Measurements from ENCODE around the gene OLFM2. TPM values are rescaled to one million over a fixed set of nuclear protein-coding genes. Genes with fewer than 3 reads are reported as not detected.
"Not testable (repeated sequence)": the region's sequence is repeated elsewhere in the genome, so short reads cannot be mapped to it uniquely, and the experiment has no call there.

The OLFM2 gene
- total RNA-seq, 1 donor from 2014 or later = 10.8 TPM

- no peak for DNase-seq (ENCODE audit: low spot score)
Measured at GRCh38 chr19:9943744-9944143, 7.4 kb upstream of the OLFM2 start.

GRCh38 chr19:9941671-9942070 is 5.4 kb upstream of the OLFM2 start:
- no peak for DNase-seq (ENCODE audit: low spot score)

GRCh38 chr19:9941231-9941630 is 4.9 kb upstream of the OLFM2 start:
- DNase-seq (ENCODE audit: low spot score) = no peak

GRCh38 chr19:9940778-9941177 is 4.5 kb upstream of the OLFM2 start:
- no peak for DNase-seq (ENCODE audit: low spot score)

- no peak for DNase-seq (ENCODE audit: low spot score)
Measured at GRCh38 chr19:9939301-9939913, 3.1 kb upstream of the OLFM2 start.

- no peak for DNase-seq (ENCODE audit: low spot score)
Measured at GRCh38 chr19:9937001-9937411, 691 bp upstream of the OLFM2 start.

GRCh38 chr19:9935506-9936325 is 599 bp downstream of the OLFM2 start:
- no peak for DNase-seq (ENCODE audit: low spot score)

- DNase-seq (ENCODE audit: low spot score) = peak; percentile 63
Measured at GRCh38 chr19:9934132-9934950, 2.0 kb downstream of the OLFM2 start.

GRCh38 chr19:9932835-9933234 is 3.5 kb downstream of the OLFM2 start:
- DNase-seq (ENCODE audit: low spot score) = no peak

GRCh38 chr19:9931629-9932028 is 4.7 kb downstream of the OLFM2 start:
- DNase-seq (ENCODE audit: low spot score) = no peak

- no peak for DNase-seq (ENCODE audit: low spot score)
Measured at GRCh38 chr19:9923440-9923839, 12.9 kb downstream of the OLFM2 start.

GRCh38 chr19:9922782-9923379 is 13.4 kb downstream of the OLFM2 start:
- DNase-seq (ENCODE audit: low spot score) = not testable (repeated sequence)

GRCh38 chr19:9917321-9917720 is 19.0 kb downstream of the OLFM2 start:
- peak; percentile 16 for DNase-seq (ENCODE audit: low spot score)

GRCh38 chr19:9916719-9917118 is 19.6 kb downstream of the OLFM2 start:
- DNase-seq (ENCODE audit: low spot score) = no peak

GRCh38 chr19:9914315-9915207 is 21.8 kb downstream of the OLFM2 start:
- peak; percentile 70 for DNase-seq (ENCODE audit: low spot score)

- no peak for DNase-seq (ENCODE audit: low spot score)
Measured at GRCh38 chr19:9914001-9914314, 22.4 kb downstream of the OLFM2 start.

- no peak for DNase-seq (ENCODE audit: low spot score)
Measured at GRCh38 chr19:9913237-9914000, 22.9 kb downstream of the OLFM2 start.

- no peak for DNase-seq (ENCODE audit: low spot score)
Measured at GRCh38 chr19:9912551-9913236, 23.6 kb downstream of the OLFM2 start.

- DNase-seq (ENCODE audit: low spot score) = no peak
Measured at GRCh38 chr19:9911524-9912185, 24.7 kb downstream of the OLFM2 start.

All from mucosa of gallbladder (tissue), 1 donor.